ENCODE results near the gene COBL. TPM values are rescaled to one million over a fixed set of nuclear protein-coding genes. Genes with fewer than 3 reads are reported as not detected.

Gene COBL
- total and polyA plus RNA-seq, 8 donors = 7.4 to 32.0 (median 16.8) TPM

GRCh38 chr7:51309361-51310130 is 7.1 kb downstream of the COBL start:
- H3K27me3 ChIP-seq = no peaks in the 10 kb centered on the region
- no peak for TF ChIP-seq CTCF (IDR thresholded peaks at IDR 0.05)
- peaks cover 0 to 11% (median 9%) of the 10 kb centered on the region in 3 donors for H3K4me1 ChIP-seq
- DNase-seq (no peak), ATAC-seq (no peak), FAIRE-seq (no peak)
- 92 to 95% methylated on average over 8 of the region's 8 CpGs for WGBS, 2 donors
- intact Hi-C loops (cut with DNase I) = no loop called here
- H3K36me3 ChIP-seq = no peaks in the 10 kb centered on the region
- no peak overlapping the region for H3K4me3 ChIP-seq
- no peak overlapping the region for H3K27ac ChIP-seq
- H3K9me3 ChIP-seq = no peaks in the 10 kb centered on the region

GRCh38 chr7:51308696-51309095 is 7.9 kb downstream of the COBL start:
- no peak for TF ChIP-seq CTCF (IDR thresholded peaks at IDR 0.05)
- H3K27ac ChIP-seq = no peak overlapping the region
- intact Hi-C loops (cut with DNase I) = no loop called here
- H3K4me3 ChIP-seq = no peak overlapping the region
- H3K4me1 ChIP-seq = peaks cover 0 to 3% (median under 1%) of the 10 kb centered on the region in 3 donors
- DNase-seq = no peak
- FAIRE-seq = no peak
- H3K9me3 ChIP-seq = no peaks in the 10 kb centered on the region
- no peaks in the 10 kb centered on the region for H3K27me3 ChIP-seq
- no peak for ATAC-seq
- 87 to 92% methylated on average over 5 of the region's 5 CpGs for WGBS, 2 donors
- H3K36me3 ChIP-seq = no peaks in the 10 kb centered on the region

- intact Hi-C loops (cut with DNase I) = no loop called here
- Histone ChIP-seq H3K4me3 (no peak overlapping the region), H3K4me1 (no peaks in the 10 kb centered on the region), H3K27me3 (no peaks in the 10 kb centered on the region), H3K27ac (no peak overlapping the region), H3K9me3 (no peaks in the 10 kb centered on the region), H3K36me3 (no peaks in the 10 kb centered on the region)
- ATAC-seq (no peak), DNase-seq (no peak), FAIRE-seq (no peak)
- WGBS, 2 donors = 50 to 57% methylated on average over 4 of the region's 4 CpGs
- no peak for TF ChIP-seq CTCF (IDR thresholded peaks at IDR 0.05)
Measured at GRCh38 chr7:51308265-51308664, 8.3 kb downstream of the COBL start.

- no peak for FAIRE-seq
- H3K9me3 ChIP-seq = no peaks in the 10 kb centered on the region
- no peaks in the 10 kb centered on the region for H3K4me1 ChIP-seq
- H3K27me3 ChIP-seq = no peaks in the 10 kb centered on the region
- no peak for ATAC-seq
- no peak for DNase-seq
- intact Hi-C loops (cut with DNase I) = no loop called here
- TF ChIP-seq CTCF (IDR thresholded peaks at IDR 0.05) = no peak
- no peaks in the 10 kb centered on the region for H3K36me3 ChIP-seq
- H3K4me3 ChIP-seq = no peak overlapping the region
- WGBS, 2 donors = 69 to 77% methylated on average over 8 of the region's 8 CpGs
- H3K27ac ChIP-seq = no peak overlapping the region
Measured at GRCh38 chr7:51307651-51308210, 8.9 kb downstream of the COBL start.

- Histone ChIP-seq H3K27me3 (no peaks in the 10 kb centered on the region), H3K27ac (no peak overlapping the region), H3K4me3 (no peak overlapping the region), H3K4me1 (no peaks in the 10 kb centered on the region), H3K9me3 (no peaks in the 10 kb centered on the region), H3K36me3 (no peaks in the 10 kb centered on the region)
- no peak for DNase-seq
- intact Hi-C loops (cut with DNase I) = no loop called here
- no peak for ATAC-seq
- 92 to 97% methylated on average over 9 of the region's 9 CpGs for WGBS, 2 donors
- no peak for TF ChIP-seq CTCF (IDR thresholded peaks at IDR 0.05)
- no peak for FAIRE-seq
Measured at GRCh38 chr7:51306761-51307160, 9.8 kb downstream of the COBL start.
